ENCODE results near the gene POPDC3. TPM values are rescaled to one million over a fixed set of nuclear protein-coding genes. Genes with fewer than 3 reads are reported as not detected.

Gene POPDC3
- total and polyA plus RNA-seq, 10 of the 15 experiments (the other 5 are each of a cell fraction or from before 2014, with no cell fraction given), result 1.6 TPM; not detected in 9

GRCh38 chr6:105121981-105122380 lies 57.8 kb downstream of the POPDC3 start (continued):
- no peak for TF ChIP-seq SP1 (IDR thresholded peaks at IDR 0.05; ENCODE audit: low read depth, low read length)

GRCh38 chr6:105120570-105120969 lies 59.2 kb downstream of the POPDC3 start:
- in situ Hi-C loops (cut with MboI), result no loop called here
- Histone ChIP-seq H3K27me3 (replicated peaks in 1 of 2; ENCODE audit: control insufficient read depth in 2 of 2, insufficient read depth in 2 of 2, low read length in 1 of 2) (no peaks in the 10 kb centered on the region; a peak in 1 of 4 replicates), H3K9me3 (replicated peaks; ENCODE audit: control insufficient read depth, insufficient read depth, low read length) (no peaks in the 10 kb centered on the region), H3K36me3 (ENCODE audit: control insufficient read depth in 2 of 2, insufficient read depth in 2 of 2, low read length in 1 of 2) (no peaks in the 10 kb centered on the region), H4K20me1 (ENCODE audit: control insufficient read depth, insufficient read depth) (no peaks in the 10 kb centered on the region), H3K9ac (ENCODE audit: control insufficient read depth, insufficient read depth, low read length) (no peak overlapping the region), H3K4me2 (ENCODE audit: control insufficient read depth, insufficient read depth) (no peak overlapping the region), H3K4me1 (ENCODE audit: control insufficient read depth, insufficient read depth, low read length) (no peaks in the 10 kb centered on the region), H2AFZ (ENCODE audit: control insufficient read depth, low read depth, low read length) (no peak overlapping the region), H3K27ac (ENCODE audit: control insufficient read depth, insufficient read depth) (no peak overlapping the region), H3K4me3 (no peak overlapping the region), H3K79me2 (ENCODE audit: control insufficient read depth, insufficient read depth, low read length) (no peaks in the 10 kb centered on the region)
- RAD21 ChIA-PET (ENCODE audit: unreplicated experiment), result interaction anchor here (0.7 kb wide), 1 partner anchor 612 kb away, joined by 3 read pairs; no protein-coding TSS in a partner anchor
- intact Hi-C loops (cut with micrococcal nuclease; ENCODE audit: unreplicated experiment), result no loop called here
- POLR2A ChIA-PET, result interaction anchor here (0.6 kb wide), 1 partner anchor 646 kb away, joined by 3 read pairs; no protein-coding TSS in a partner anchor
- SMC1A ChIA-PET (ENCODE audit: uncharacterized antibody, unreplicated experiment), result no interaction called here
- CTCF ChIA-PET, result no interaction called here
- BruUV-seq (replicated peaks), result no TSS peak
- ATAC-seq (no peak), FAIRE-seq (no peak), DNase-seq (ENCODE audit: low read depth, low spot score) (no peak)
- WGBS (ENCODE audit: insufficient coverage, insufficient replicate concordance, low lambda C conversion rate, missing lambda C conversion rate), result 59% methylated on average over 5 of the region's 5 CpGs
- TF ChIP-seq HSF1 (IDR thresholded peaks at IDR 0.05; ENCODE audit: low read depth, low read length) (no peak), FOS (IDR thresholded peaks at IDR 0.05; ENCODE audit: borderline replicate concordance, extremely low read depth, insufficient read length) (no peak), ATF3 (IDR thresholded peaks at IDR 0.05; ENCODE audit: borderline replicate concordance, extremely low read depth, low read depth, low read length) (no peak), SMAD5 (IDR thresholded peaks at IDR 0.05; ENCODE audit: low read depth) (no peak), BCLAF1 (IDR thresholded peaks at IDR 0.05) (no peak), HDAC2 (IDR thresholded peaks at IDR 0.05) (no peak), PRDM15 (CRISPR knock-in tag; IDR thresholded peaks at IDR 0.05) (no peak), WRNIP1 (IDR thresholded peaks at IDR 0.05; ENCODE audit: borderline replicate concordance, low read depth, low read length) (no peak)

All from GM12878 (cell line).